Nephron (organoid): Measurements from ENCODE around the gene PPP2R2B.
"Not testable (repeated sequence)": the region's sequence is repeated elsewhere in the genome, so short reads cannot be mapped to it uniquely, and the experiment has no call there.

ENCODE experiments used
- H3K27ac Mint-ChIP-seq, 3 experiments: 2 replicates each; pipeline ENCODE4 v1.8.0; 2020; ENCODE audit warnings: mixed read lengths in 3 of 3, mild to moderate bottlenecking in 2 of 3, moderate library complexity in 1 of 3
- H3K27me3 Mint-ChIP-seq: 2 replicates; pipeline ENCODE4 v1.8.0; 2021; ENCODE audit warnings: low read depth, mild to moderate bottlenecking, moderate library complexity, mixed read lengths
- H3K36me3 Mint-ChIP-seq: 2 replicates; pipeline ENCODE4 v1.8.0; 2020; ENCODE audit warnings: low read depth, mixed read lengths
- H3K4me1 Mint-ChIP-seq: 2 replicates; pipeline ENCODE4 v1.8.0; 2020; ENCODE audit warnings: mixed read lengths
- H3K4me3 Mint-ChIP-seq, 3 experiments: 2 replicates each; pipeline ENCODE4 v1.8.0; 2020; ENCODE audit warnings: mild to moderate bottlenecking in 3 of 3, mixed read lengths in 3 of 3, moderate library complexity in 2 of 3
- H3K9me3 Mint-ChIP-seq: 2 replicates; pipeline ENCODE4 v1.8.0; 2020; ENCODE audit warnings: mixed read lengths
- TF ChIP-seq, protein P1 (sequence below), 3 experiments: fragments of 200-600 bp; sonication (generic); IDR thresholded peaks; one replicate each; pipeline ENCODE4 v1.5.0; 2021; ENCODE audit warnings: antibody characterized with exemption in 3 of 3; ENCODE audit not compliant: unreplicated experiment in 3 of 3

Gene PPP2R2B

DNA sequence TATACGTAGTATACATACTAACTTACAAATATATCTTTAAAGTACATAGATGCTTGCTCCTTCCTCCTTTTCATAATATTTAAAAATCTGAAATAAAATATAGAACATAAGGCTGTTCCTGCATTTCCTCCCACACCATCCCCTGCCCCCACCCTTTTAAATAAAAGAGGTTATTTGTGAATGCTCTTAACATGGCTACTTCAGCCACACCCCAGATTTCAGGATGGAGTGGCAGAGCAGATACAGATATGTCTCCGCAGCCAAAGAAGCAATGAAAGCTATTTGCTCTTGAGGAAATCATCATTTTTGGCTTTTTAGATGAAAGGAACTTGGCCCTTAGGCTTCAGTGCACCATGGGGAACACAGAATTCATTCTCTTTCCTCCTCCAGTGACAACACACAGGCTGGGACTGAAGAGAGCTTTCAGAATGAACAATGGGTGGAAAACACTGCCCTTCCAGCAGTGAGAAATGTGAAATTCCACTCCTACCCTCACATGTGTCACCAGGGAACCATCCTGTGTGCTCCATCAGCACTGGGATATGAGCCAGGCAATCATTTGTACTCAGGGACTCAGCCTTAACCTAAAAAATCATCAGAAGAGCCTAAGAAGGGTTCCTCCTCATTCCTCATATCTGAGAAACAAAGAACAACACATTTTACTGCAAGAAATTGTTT, 134.3 kb downstream of the PPP2R2B start:
- Mint-ChIP-seq H3K27me3 (no peaks in the 10 kb centered on the region), H3K27ac (peak overlapping the region; percentile 64 to 92 (median 68)), H3K36me3 (no peaks in the 10 kb centered on the region), H3K9me3 (peaks cover 2% of the 10 kb centered on the region), H3K4me3 (no peak overlapping the region), H3K4me1 (peaks cover 8% of the 10 kb centered on the region)
- TF ChIP-seq, protein P1, sequence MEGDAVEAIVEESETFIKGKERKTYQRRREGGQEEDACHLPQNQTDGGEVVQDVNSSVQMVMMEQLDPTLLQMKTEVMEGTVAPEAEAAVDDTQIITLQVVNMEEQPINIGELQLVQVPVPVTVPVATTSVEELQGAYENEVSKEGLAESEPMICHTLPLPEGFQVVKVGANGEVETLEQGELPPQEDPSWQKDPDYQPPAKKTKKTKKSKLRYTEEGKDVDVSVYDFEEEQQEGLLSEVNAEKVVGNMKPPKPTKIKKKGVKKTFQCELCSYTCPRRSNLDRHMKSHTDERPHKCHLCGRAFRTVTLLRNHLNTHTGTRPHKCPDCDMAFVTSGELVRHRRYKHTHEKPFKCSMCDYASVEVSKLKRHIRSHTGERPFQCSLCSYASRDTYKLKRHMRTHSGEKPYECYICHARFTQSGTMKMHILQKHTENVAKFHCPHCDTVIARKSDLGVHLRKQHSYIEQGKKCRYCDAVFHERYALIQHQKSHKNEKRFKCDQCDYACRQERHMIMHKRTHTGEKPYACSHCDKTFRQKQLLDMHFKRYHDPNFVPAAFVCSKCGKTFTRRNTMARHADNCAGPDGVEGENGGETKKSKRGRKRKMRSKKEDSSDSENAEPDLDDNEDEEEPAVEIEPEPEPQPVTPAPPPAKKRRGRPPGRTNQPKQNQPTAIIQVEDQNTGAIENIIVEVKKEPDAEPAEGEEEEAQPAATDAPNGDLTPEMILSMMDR (IDR thresholded peaks at IDR 0.05; ENCODE audit: unreplicated experiment in 3 of 3), result no peak

DNA sequence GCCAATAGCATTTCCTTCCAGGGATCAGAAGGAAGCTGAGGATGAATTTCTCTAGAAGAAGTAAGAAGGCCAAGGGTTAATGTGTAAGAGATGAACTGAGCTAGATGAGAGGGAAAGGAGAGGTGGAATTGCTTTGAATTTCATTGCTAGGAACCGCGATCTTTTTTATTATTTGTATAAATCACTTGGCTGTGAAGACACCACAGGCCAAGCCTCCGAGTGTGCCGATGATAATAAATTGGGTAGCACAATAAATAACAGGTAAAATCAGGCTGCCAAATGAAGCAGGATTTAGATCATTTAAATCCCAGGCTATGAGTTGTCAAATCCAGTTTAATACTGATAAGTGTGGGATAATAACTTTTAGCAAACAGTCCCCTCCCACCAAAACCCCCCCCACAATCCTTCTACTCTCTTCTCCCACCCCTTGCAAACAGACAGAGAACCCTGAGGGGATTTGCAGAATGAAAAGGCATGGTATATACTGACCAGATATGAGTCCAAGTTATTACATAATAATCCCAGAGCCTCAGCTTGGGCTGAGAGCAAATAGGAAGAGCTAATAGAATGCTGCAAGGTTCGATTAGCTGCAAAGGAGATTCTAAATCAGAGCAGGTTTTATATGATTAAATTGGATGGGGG, 143.5 kb downstream of the PPP2R2B start:
- TF ChIP-seq, protein P1 (IDR thresholded peaks at IDR 0.05; ENCODE audit: unreplicated experiment in 3 of 3), result no peak
- no peak overlapping the region for H3K4me3 Mint-ChIP-seq
- no peaks in the 10 kb centered on the region for H3K27me3 Mint-ChIP-seq
- H3K4me1 Mint-ChIP-seq, result peaks cover 9% of the 10 kb centered on the region
- H3K27ac Mint-ChIP-seq, result peak overlapping the region in 1 of 3 experiments; percentile 20
- peaks cover 11% of the 10 kb centered on the region for H3K36me3 Mint-ChIP-seq
- peaks cover 2% of the 10 kb centered on the region for H3K9me3 Mint-ChIP-seq

DNA sequence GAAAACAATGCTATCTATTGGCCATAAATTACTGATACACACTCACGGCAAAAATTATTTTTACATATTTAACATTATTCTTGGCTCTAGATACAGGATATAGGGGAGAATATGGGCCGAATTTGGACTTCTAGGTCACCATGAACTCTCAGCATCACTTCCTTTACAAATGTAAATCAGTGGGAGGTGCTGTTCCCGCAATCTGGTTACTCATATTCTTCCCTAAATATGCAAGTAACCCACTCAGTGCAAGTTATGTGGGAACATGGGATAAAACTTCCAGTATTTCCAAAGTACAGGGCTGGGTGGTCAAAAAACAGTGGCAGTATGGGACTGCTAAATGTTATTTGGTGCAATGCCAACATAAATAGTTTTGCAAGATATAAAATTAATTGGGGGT, 145.6 kb downstream of the PPP2R2B start:
- no peak overlapping the region for H3K27ac Mint-ChIP-seq
- no peak overlapping the region for H3K4me3 Mint-ChIP-seq
- TF ChIP-seq, protein P1 (IDR thresholded peaks at IDR 0.05; ENCODE audit: unreplicated experiment in 3 of 3), result no peak
- peaks cover 4% of the 10 kb centered on the region for H3K27me3 Mint-ChIP-seq
- H3K9me3 Mint-ChIP-seq, result peaks cover 13% of the 10 kb centered on the region
- peaks cover 9% of the 10 kb centered on the region for H3K4me1 Mint-ChIP-seq
- H3K36me3 Mint-ChIP-seq, result peaks cover 21% of the 10 kb centered on the region

DNA sequence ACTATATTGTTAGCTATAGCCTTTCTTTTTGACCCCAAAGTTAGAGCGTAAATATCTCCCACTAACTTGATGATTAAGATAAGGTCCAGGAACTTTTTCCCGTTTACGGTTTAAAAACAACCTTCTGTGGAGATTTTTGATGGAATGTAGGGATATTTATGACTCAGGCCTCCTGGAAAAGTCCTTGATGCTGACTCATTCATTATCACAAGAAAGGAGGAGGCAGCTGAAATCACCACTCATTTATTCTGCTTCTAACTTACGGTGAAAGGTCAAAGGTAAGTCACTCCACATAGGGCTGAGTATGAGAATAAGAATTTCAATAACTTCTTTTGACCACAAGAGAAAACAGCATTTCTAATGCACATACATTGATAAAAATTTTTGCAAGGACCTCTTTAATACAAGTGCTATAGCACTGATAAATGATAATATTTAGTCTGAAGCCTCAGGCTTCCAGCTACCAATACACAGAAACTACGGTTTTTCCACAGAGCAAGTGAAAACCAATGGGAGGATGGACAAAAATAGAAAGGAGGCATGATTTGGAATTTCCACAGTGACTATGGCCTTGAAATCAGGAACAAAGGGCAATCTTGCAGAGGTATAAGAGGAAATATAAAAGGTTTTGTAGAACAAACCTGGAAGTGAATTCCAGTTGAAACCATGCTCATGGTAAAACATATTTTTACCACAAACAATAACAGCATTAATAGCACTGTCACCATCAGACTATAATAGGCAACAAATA, 146.5 kb downstream of the PPP2R2B start:
- TF ChIP-seq, protein P1 (IDR thresholded peaks at IDR 0.05; ENCODE audit: unreplicated experiment in 3 of 3), result no peak
- peaks cover 9% of the 10 kb centered on the region for H3K4me1 Mint-ChIP-seq
- peak overlapping the region in 2 of 3 experiments; percentile 68 to 82 for H3K27ac Mint-ChIP-seq
- no peak overlapping the region for H3K4me3 Mint-ChIP-seq
- H3K36me3 Mint-ChIP-seq, result peaks cover 21% of the 10 kb centered on the region
- peaks cover 4% of the 10 kb centered on the region for H3K27me3 Mint-ChIP-seq
- peaks cover 15% of the 10 kb centered on the region for H3K9me3 Mint-ChIP-seq

DNA sequence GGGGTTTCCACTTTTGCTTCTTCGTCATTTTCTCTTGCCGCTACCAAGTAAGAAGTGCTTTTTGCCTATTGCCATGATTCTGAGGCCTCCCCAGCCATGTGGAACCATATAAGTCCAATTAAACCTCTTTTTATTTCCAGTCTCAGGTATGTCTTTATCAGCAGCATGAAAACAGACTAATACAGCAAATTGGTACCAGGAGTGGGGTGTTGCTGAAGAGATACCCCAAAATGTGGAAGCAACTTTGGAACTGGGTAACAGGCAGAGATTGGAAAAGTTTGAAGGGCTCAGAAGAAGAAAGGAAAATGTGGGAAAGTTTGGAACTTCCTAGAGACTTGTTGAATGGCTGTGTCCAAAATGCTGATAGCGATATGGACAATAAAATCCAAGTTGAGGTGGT, 149.8 kb downstream of the PPP2R2B start:
- H3K4me3 Mint-ChIP-seq, H3K27ac Mint-ChIP-seq, H3K27me3 Mint-ChIP-seq, H3K4me1 Mint-ChIP-seq: not testable (repeated sequence)
- Mint-ChIP-seq H3K36me3 (peaks cover 21% of the 10 kb centered on the region), H3K9me3 (peaks cover 15% of the 10 kb centered on the region)

DNA sequence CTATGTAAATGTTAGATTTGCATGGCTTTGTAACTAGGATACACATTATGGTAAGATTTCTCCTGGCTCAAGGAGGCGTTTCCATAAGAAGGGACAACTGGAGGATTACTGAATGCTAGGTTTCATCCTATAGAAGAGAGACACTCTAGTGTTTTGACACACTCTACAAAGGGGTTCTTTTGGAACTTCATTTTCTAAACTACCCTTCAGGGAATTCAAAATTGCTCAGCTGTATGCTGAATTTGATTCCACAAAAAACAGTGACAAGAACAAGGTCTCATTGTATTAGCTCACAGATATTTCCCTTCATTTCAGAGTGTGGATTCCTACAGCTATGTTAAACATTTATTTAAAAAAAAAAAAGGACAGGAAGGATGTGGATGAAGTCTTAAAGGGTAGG, 151.7 kb downstream of the PPP2R2B start:
- H3K27ac Mint-ChIP-seq, result no peak overlapping the region
- peaks cover 2% of the 10 kb centered on the region for H3K4me1 Mint-ChIP-seq
- TF ChIP-seq, protein P1 (IDR thresholded peaks at IDR 0.05; ENCODE audit: unreplicated experiment in 3 of 3), result no peak
- H3K9me3 Mint-ChIP-seq, result peaks cover 15% of the 10 kb centered on the region
- peaks cover 4% of the 10 kb centered on the region for H3K27me3 Mint-ChIP-seq
- peaks cover 21% of the 10 kb centered on the region for H3K36me3 Mint-ChIP-seq
- no peak overlapping the region for H3K4me3 Mint-ChIP-seq
